Endodermal cell (in vitro differentiated cells): ENCODE results near the gene BGLAP. TPM values are rescaled to one million over a fixed set of nuclear protein-coding genes. Genes with fewer than 3 reads are reported as not detected.

Experiments
- DNase-seq: peaks from one replicate; pipeline ENCODE4 v3.0.0-alpha.2; 2017
- H3K27ac ChIP-seq: 2 replicates; pipeline ENCODE4 v1.5.1; 2013; ENCODE audit warnings: mild to moderate bottlenecking, low read depth, low read length, moderate library complexity
- H3K27me3 ChIP-seq: 2 replicates; pipeline ENCODE4 v1.6.1; 2013; ENCODE audit warnings: mild to moderate bottlenecking, low read length, moderate library complexity; ENCODE audit not compliant: insufficient read depth, control insufficient read depth, poor library complexity, severe bottlenecking
- H3K36me3 ChIP-seq: 2 replicates; pipeline ENCODE4 v1.7.0; 2013; ENCODE audit warnings: mild to moderate bottlenecking, low read length, moderate library complexity; ENCODE audit not compliant: control insufficient read depth, insufficient read depth
- H3K4me1 ChIP-seq: one replicate; pipeline ENCODE4 v1.7.0; 2013; ENCODE audit warnings: low read length; ENCODE audit not compliant: control insufficient read depth, insufficient read depth
- H3K4me3 ChIP-seq: 2 replicates; pipeline ENCODE4 v1.5.1; 2013; ENCODE audit warnings: mild to moderate bottlenecking, low read length, moderate library complexity
- H3K9ac ChIP-seq: 2 replicates; pipeline ENCODE4 v1.6.1; 2013; ENCODE audit warnings: mild to moderate bottlenecking, low read length, moderate library complexity; ENCODE audit not compliant: poor library complexity, severe bottlenecking; ENCODE audit errors: extremely low read depth
- H3K9me3 ChIP-seq: 2 replicates; pipeline ENCODE4 v1.6.1; 2013; ENCODE audit warnings: mild to moderate bottlenecking, low read length, moderate library complexity; ENCODE audit not compliant: control insufficient read depth
- H3K27ac Mint-ChIP-seq: 2 replicates; pipeline ENCODE4 v1.8.0; 2020; ENCODE audit warnings: mixed read lengths
- H3K27me3 Mint-ChIP-seq: 2 replicates; pipeline ENCODE4 v1.8.0; 2021; ENCODE audit warnings: mild to moderate bottlenecking, mixed read lengths; ENCODE audit not compliant: insufficient read depth
- H3K36me3 Mint-ChIP-seq: 2 replicates; pipeline ENCODE4 v1.8.0; 2020; ENCODE audit warnings: low read depth, mixed read lengths
- H3K4me1 Mint-ChIP-seq: 2 replicates; pipeline ENCODE4 v1.8.0; 2020; ENCODE audit warnings: mixed read lengths
- H3K4me3 Mint-ChIP-seq: 2 replicates; pipeline ENCODE4 v1.8.0; 2020; ENCODE audit warnings: mild to moderate bottlenecking, moderate library complexity, mixed read lengths
- H3K9me3 Mint-ChIP-seq: 2 replicates; pipeline ENCODE4 v1.8.0; 2020; ENCODE audit warnings: mild to moderate bottlenecking, mixed read lengths
- WGBS, 2 experiments: methylation state at CpG; one replicate each; pipeline versions ENCODE4 v1.1.5 to v1.1.7; 2013; ENCODE audit warnings: missing lambda C conversion rate in 2 of 2, mixed read lengths in 1 of 2; ENCODE audit not compliant: insufficient coverage in 1 of 2, insufficient read length in 1 of 2; 5-methylcytosine and 5-hydroxymethylcytosine counted together
- total RNA-seq, 2 donors: library from RNA; stranded (reverse); fragmentation: NEBNext Ultra II Directional in 1 of 2; extraction: Animal tissue kit (Norgen Biotek cat#: 25700) in 1 of 2; gene quantifications; 2 replicates in 1 of 2; 3 replicates in 1 of 2; pipeline ENCODE4 v1.2.1, GENCODE V29; 2021
- TF ChIP-seq, protein P1 (sequence below): fragments of 200-600 bp; sonication (generic); conservative IDR thresholded peaks from 2 replicates; pipeline ENCODE4 v1.5.0; 2021; ENCODE audit warnings: antibody characterized with exemption, mild to moderate bottlenecking

The BGLAP gene
- total RNA-seq, 2 donors from 2014 or later = 4.6 to 5.4 TPM

DNA sequence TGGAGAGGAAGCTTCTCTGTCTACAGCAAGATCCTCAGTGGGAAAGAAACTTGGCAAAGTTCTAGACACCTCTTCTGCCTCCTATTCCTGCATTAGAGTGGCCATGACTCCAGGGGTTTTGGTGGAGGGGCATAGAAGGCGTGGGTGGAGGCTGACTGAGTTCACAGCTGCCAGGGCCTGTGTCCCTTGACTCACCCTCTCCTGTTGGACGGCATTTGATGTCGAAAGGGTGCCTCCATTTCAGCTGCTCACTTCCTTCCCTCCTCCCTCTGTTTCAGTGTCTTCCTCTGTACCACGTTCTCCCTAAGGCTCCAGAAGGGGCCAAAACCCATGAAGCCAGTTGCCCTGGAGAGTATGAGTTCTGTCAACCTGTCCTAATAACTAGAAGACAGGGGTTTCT lies 42.8 kb downstream of the BGLAP start:
- Histone ChIP-seq H3K27me3 (no peaks in the 10 kb centered on the region), H3K36me3 (peaks cover 11% of the 10 kb centered on the region), H3K9ac (no peak overlapping the region), H3K9me3 (no peaks in the 10 kb centered on the region), H3K27ac (no peak overlapping the region), H3K4me3 (no peak overlapping the region), H3K4me1 (peaks cover 6% of the 10 kb centered on the region)
- Mint-ChIP-seq H3K9me3 (no peaks in the 10 kb centered on the region), H3K27me3 (no peaks in the 10 kb centered on the region), H3K36me3 (peaks cover 9% of the 10 kb centered on the region), H3K4me3 (no peak overlapping the region), H3K27ac (no peak overlapping the region), H3K4me1 (peaks cover 14% of the 10 kb centered on the region)
- TF ChIP-seq, protein P1, sequence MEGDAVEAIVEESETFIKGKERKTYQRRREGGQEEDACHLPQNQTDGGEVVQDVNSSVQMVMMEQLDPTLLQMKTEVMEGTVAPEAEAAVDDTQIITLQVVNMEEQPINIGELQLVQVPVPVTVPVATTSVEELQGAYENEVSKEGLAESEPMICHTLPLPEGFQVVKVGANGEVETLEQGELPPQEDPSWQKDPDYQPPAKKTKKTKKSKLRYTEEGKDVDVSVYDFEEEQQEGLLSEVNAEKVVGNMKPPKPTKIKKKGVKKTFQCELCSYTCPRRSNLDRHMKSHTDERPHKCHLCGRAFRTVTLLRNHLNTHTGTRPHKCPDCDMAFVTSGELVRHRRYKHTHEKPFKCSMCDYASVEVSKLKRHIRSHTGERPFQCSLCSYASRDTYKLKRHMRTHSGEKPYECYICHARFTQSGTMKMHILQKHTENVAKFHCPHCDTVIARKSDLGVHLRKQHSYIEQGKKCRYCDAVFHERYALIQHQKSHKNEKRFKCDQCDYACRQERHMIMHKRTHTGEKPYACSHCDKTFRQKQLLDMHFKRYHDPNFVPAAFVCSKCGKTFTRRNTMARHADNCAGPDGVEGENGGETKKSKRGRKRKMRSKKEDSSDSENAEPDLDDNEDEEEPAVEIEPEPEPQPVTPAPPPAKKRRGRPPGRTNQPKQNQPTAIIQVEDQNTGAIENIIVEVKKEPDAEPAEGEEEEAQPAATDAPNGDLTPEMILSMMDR = no peak
- DNase-seq = no peak
- 90 to 93% methylated on average over 2 to 4 of the region's 4 CpGs for WGBS, 2 experiments

DNA sequence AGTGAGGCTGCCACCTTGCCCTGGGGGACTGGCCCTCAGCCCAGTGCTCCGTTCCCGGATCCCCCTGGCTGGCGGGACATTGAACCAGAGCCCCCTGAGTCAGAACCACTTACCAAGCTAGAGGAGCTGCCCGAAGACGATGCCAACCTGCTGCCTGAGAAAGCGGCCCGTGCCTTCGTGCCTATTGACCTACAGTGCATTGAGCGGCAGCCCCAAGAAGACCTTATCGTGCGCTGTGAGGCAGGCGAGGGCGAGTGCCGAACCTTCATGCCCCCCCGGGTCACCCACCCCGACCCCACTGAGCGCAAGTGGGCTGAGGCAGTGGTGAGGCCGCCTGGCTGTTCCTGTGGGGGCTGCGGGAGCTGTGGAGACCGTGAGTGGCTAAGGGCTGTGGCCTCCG lies 43.5 kb downstream of the BGLAP start:
- TF ChIP-seq, protein P1 = no peak
- DNase-seq = no peak
- peaks cover 10% of the 10 kb centered on the region for H3K36me3 Mint-ChIP-seq
- no peak overlapping the region for H3K4me3 Mint-ChIP-seq
- Histone ChIP-seq H3K36me3 (peaks cover 5% of the 10 kb centered on the region), H3K9me3 (no peaks in the 10 kb centered on the region), H3K4me3 (no peak overlapping the region), H3K9ac (no peak overlapping the region), H3K27me3 (no peaks in the 10 kb centered on the region), H3K27ac (no peak overlapping the region), H3K4me1 (peaks cover 6% of the 10 kb centered on the region)
- no peak overlapping the region for H3K27ac Mint-ChIP-seq
- whole genome bisulfite sequencing, 2 experiments = 93 to 94% methylated on average over 16 to 21 of the region's 21 CpGs
- H3K4me1 Mint-ChIP-seq = peaks cover 14% of the 10 kb centered on the region
- no peaks in the 10 kb centered on the region for H3K27me3 Mint-ChIP-seq
- no peaks in the 10 kb centered on the region for H3K9me3 Mint-ChIP-seq

DNA sequence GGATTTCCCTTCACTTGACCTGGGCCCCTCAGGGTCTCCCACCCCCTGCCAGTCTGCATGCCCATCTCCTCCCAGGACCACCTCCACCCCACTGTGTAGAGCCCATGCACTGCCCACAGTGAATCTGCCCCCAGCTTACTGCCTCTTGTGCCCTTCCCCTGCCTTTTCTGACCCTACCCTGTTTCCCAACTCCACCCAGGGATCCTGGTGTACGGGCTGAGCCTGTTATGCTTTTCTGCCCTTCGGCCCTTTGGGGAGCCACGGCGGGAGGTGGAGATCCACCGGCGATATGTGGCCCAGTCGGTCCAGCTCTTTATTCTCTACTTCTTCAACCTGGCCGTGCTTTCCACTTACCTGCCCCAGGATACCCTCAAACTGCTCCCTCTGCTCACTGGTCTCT lies 44.1 kb downstream of the BGLAP start:
- TF ChIP-seq, protein P1 = no peak
- Histone ChIP-seq H3K9me3 (no peaks in the 10 kb centered on the region), H3K4me1 (peaks cover 5% of the 10 kb centered on the region), H3K27ac (no peak overlapping the region), H3K9ac (no peak overlapping the region), H3K27me3 (no peaks in the 10 kb centered on the region), H3K36me3 (peaks cover 3% of the 10 kb centered on the region), H3K4me3 (no peak overlapping the region)
- DNase-seq = no peak
- H3K4me3 Mint-ChIP-seq = no peak overlapping the region
- 97 to 100% methylated on average over 4 to 8 of the region's 8 CpGs for WGBS, 2 experiments
- no peak overlapping the region for H3K27ac Mint-ChIP-seq
- no peaks in the 10 kb centered on the region for H3K9me3 Mint-ChIP-seq
- H3K27me3 Mint-ChIP-seq = no peaks in the 10 kb centered on the region
- peaks cover 10% of the 10 kb centered on the region for H3K36me3 Mint-ChIP-seq
- H3K4me1 Mint-ChIP-seq = peaks cover 14% of the 10 kb centered on the region
